ENCODE data around the gene SH3GL3. TPM values are rescaled to one million over a fixed set of nuclear protein-coding genes. Genes with fewer than 3 reads are reported as not detected.

SH3GL3 gene
- total and polyA plus RNA-seq, 7 donors = 0.04 to 0.99 (median 0.63) TPM; not detected in 3

DNA sequence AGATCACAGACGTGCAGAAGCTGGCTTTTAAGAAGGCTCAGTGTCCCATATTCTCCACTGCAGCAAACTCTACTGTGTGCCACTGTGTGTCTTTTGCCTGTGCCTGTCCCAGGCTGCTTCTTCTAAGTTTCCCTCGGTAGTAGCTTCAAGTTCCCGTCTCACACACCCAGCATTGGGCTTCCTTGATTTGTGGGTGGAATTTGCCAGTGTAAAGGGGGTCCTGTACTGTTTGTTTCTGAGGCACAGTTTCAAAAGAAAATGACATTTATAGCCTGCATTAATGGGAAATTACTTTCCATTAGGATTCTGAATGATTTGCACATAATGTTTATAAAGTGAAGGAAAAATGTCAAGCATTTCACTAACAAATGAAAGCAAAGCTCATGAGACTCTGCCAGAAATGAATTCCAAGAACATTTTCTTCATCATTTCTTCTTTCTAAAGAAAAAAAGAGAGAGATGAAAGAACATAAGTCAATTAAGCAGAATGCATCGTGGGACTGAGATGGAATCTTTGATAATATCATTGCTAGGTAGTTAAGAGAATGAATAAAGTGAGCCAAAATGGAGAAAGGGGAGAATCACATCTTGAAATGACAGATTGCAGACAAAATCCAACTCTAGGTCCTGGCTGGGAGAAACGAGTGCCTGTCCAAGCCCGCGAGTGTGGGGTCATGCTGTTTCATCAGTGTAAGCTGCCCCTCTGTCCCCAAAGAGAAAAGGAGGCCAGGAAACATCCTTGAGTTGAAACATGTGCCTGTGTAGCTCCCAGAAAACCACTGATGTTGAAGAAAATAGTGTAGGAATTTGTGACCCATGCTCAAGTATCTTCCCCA, 158.2 kb downstream of the SH3GL3 start:
- 61 to 64% methylated on average over 7 of the region's 7 CpGs for WGBS, 2 donors
- Histone ChIP-seq H3K36me3 (no peaks in the 10 kb centered on the region), H3K27ac (peak overlapping the region; percentile 10 to 59 (median 38)), H3K9me3 (no peaks in the 10 kb centered on the region), H3K4me1 (peaks cover 0 to 15% (median 13%) of the 10 kb centered on the region in 4 donors), H3K4me3 (no peak overlapping the region), H3K27me3 (no peaks in the 10 kb centered on the region)
- peak; percentile 85 for DNase-seq
- intact Hi-C loops (cut with DNase I) = no loop called here
- TF ChIP-seq EP300 (IDR thresholded peaks at IDR 0.05) (no peak), POLR2A (IDR thresholded peaks at IDR 0.05) (no peak), POLR2AphosphoS5 (IDR thresholded peaks at IDR 0.05) (peak in 3 of 4 donors; percentile 10 to 48 (median 47))
- TF ChIP-seq, protein P1, sequence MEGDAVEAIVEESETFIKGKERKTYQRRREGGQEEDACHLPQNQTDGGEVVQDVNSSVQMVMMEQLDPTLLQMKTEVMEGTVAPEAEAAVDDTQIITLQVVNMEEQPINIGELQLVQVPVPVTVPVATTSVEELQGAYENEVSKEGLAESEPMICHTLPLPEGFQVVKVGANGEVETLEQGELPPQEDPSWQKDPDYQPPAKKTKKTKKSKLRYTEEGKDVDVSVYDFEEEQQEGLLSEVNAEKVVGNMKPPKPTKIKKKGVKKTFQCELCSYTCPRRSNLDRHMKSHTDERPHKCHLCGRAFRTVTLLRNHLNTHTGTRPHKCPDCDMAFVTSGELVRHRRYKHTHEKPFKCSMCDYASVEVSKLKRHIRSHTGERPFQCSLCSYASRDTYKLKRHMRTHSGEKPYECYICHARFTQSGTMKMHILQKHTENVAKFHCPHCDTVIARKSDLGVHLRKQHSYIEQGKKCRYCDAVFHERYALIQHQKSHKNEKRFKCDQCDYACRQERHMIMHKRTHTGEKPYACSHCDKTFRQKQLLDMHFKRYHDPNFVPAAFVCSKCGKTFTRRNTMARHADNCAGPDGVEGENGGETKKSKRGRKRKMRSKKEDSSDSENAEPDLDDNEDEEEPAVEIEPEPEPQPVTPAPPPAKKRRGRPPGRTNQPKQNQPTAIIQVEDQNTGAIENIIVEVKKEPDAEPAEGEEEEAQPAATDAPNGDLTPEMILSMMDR (IDR thresholded peaks at IDR 0.05) = no peak

DNA sequence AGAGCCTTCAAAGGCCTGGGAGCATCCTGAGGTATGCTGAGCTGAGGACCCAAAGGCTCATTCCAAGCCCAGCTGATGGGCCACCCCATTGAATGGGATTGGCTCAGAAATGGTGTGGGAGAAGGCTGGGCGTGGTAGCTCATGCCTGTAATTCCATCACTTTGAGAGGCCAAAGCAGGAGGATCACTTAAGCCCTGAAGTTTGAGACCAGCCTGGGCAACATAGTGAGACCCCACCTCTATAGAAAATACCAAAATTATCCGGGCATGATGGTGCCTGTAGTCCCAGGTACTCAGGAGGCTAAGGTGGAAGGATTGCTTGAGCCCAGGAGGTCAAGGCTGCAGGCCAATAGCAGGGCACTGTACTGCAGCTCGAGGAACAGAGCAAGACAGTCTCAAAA, 163.0 kb downstream of the SH3GL3 start:
- no peak overlapping the region for H3K4me3 ChIP-seq
- intact Hi-C loops (cut with DNase I) = no loop called here
- WGBS, 2 donors = 59 to 79% methylated on average over 3 of the region's 3 CpGs
- H3K9me3 ChIP-seq = no peaks in the 10 kb centered on the region
- H3K27ac ChIP-seq = no peak overlapping the region
- TF ChIP-seq POLR2AphosphoS5 (IDR thresholded peaks at IDR 0.05) (no peak), POLR2A (IDR thresholded peaks at IDR 0.05) (no peak), EP300 (IDR thresholded peaks at IDR 0.05) (no peak)
- TF ChIP-seq, protein P1 (IDR thresholded peaks at IDR 0.05) = no peak
- H3K27me3 ChIP-seq = no peaks in the 10 kb centered on the region
- H3K4me1 ChIP-seq = peaks cover 0 to 10% (median 5%) of the 10 kb centered on the region in 4 donors
- H3K36me3 ChIP-seq = no peaks in the 10 kb centered on the region
- no peak for DNase-seq

DNA sequence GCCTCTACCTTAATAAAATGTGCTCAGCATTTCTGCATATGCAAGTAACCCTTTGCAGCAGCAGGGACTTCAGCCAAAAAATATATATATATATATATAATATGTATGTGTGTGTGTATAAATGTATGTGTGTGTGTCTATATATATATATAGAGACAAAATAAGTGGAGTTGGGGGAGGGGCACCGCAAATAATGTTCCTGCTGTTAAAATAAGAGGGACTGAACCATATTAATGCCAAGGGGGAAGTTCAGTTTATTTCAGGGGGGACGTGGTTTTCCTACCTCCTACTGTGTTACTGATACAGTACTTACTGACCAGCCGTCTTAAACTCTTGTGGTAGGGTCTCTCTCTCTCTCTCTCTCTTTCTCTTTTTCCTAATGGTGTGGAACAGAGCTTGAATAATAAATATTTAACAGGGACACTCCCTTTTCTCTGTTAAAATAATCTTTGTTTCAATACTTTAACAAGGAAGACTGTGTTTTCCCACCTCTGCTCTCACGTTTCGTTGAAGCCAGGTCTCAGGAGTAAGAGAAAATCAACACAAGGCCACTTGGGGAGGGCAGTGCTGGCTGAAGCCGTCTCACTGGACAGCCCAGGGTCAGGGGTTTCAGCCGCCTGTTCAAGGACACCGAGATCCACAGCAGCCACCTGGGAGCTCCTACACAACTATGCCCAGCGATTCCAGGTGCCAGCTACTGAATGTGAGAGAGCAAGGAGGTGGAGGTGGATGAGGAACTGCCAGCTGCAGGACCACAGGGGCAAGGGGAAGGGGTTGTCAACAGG, 164.0 kb downstream of the SH3GL3 start:
- H3K4me1 ChIP-seq = no peaks in the 10 kb centered on the region
- H3K4me3 ChIP-seq = no peak overlapping the region
- H3K36me3 ChIP-seq = no peaks in the 10 kb centered on the region
- H3K27me3 ChIP-seq = no peaks in the 10 kb centered on the region
- TF ChIP-seq POLR2A (IDR thresholded peaks at IDR 0.05) (no peak), EP300 (IDR thresholded peaks at IDR 0.05) (no peak), POLR2AphosphoS5 (IDR thresholded peaks at IDR 0.05) (no peak)
- TF ChIP-seq, protein P1 (IDR thresholded peaks at IDR 0.05) = no peak
- DNase-seq = no peak
- no peak overlapping the region for H3K27ac ChIP-seq
- intact Hi-C loops (cut with DNase I) = no loop called here
- 48 to 72% methylated on average over 9 of the region's 9 CpGs for WGBS, 2 donors
- no peaks in the 10 kb centered on the region for H3K9me3 ChIP-seq

DNA sequence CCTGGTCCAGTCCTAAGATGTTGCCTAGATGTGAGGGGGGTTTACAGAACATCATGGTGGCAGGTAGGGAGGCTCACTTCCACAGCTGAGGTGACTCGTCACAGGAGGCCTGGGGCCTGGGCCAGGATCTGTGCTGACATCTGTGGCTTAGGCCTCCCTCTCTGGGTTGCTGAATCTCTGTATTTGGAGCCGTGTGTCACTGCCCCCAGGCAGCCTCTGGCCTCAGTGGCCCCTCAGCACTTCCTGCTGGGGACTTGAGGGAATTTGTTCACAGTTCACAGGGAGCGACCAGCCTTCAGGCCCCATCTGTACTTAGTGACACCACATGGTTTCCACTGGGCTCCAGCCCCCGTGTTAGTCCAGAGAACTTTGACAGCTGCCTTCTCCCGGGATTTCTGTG, 165.1 kb downstream of the SH3GL3 start:
- H3K9me3 ChIP-seq = no peaks in the 10 kb centered on the region
- no peaks in the 10 kb centered on the region for H3K27me3 ChIP-seq
- no peaks in the 10 kb centered on the region for H3K36me3 ChIP-seq
- H3K27ac ChIP-seq = no peak overlapping the region
- 77 to 85% methylated on average over 5 of the region's 5 CpGs for WGBS, 2 donors
- no peak overlapping the region for H3K4me3 ChIP-seq
- H3K4me1 ChIP-seq = no peaks in the 10 kb centered on the region
- intact Hi-C loops (cut with DNase I) = no loop called here
- no peak for DNase-seq
- no peak for TF ChIP-seq POLR2A (IDR thresholded peaks at IDR 0.05)
- no peak for TF ChIP-seq EP300 (IDR thresholded peaks at IDR 0.05)
- TF ChIP-seq, protein P1 (IDR thresholded peaks at IDR 0.05) = no peak
- no peak for TF ChIP-seq POLR2AphosphoS5 (IDR thresholded peaks at IDR 0.05)
